ENCODE results near the gene NR2F1-AS1.

NR2F1-AS1 gene

GRCh38 chr5:93616538-93617174 is 35.6 kb upstream of the NR2F1-AS1 start:
- CTCF ChIA-PET: no interaction called here
- POLR2A ChIA-PET (ENCODE audit: low non-redundant PET): no interaction called here
- TF ChIP-seq, protein P1, sequence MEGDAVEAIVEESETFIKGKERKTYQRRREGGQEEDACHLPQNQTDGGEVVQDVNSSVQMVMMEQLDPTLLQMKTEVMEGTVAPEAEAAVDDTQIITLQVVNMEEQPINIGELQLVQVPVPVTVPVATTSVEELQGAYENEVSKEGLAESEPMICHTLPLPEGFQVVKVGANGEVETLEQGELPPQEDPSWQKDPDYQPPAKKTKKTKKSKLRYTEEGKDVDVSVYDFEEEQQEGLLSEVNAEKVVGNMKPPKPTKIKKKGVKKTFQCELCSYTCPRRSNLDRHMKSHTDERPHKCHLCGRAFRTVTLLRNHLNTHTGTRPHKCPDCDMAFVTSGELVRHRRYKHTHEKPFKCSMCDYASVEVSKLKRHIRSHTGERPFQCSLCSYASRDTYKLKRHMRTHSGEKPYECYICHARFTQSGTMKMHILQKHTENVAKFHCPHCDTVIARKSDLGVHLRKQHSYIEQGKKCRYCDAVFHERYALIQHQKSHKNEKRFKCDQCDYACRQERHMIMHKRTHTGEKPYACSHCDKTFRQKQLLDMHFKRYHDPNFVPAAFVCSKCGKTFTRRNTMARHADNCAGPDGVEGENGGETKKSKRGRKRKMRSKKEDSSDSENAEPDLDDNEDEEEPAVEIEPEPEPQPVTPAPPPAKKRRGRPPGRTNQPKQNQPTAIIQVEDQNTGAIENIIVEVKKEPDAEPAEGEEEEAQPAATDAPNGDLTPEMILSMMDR (conservative IDR thresholded peaks at IDR 0.05; ENCODE audit: low read depth): no peak
- DNase-seq (ENCODE audit: low spot score): no peak
- H3K27ac ChIP-seq: no peak overlapping the region

- no peak for DNase-seq (ENCODE audit: low spot score)
- no peak overlapping the region for H3K27ac ChIP-seq
- CTCF ChIA-PET: interaction anchor here (0.8 to 1.1 kb wide), 2 partner anchors 8 to 11 kb away, joined by 4 read pairs; no protein-coding TSS in a partner anchor
- POLR2A ChIA-PET (ENCODE audit: low non-redundant PET): no interaction called here
- TF ChIP-seq, protein P1 (conservative IDR thresholded peaks at IDR 0.05; ENCODE audit: low read depth): no peak
These were observed 31.8 kb upstream of the NR2F1-AS1 start for GRCh38 chr5:93612855-93613243.

GRCh38 chr5:93611976-93612854 is 31.2 kb upstream of the NR2F1-AS1 start:
- ChIA-PET POLR2A (ENCODE audit: low non-redundant PET) (no interaction called here), CTCF (interaction anchor here (0.8 to 1.1 kb wide), 2 partner anchors 9 to 11 kb away, joined by 4 read pairs; no protein-coding TSS in a partner anchor)
- TF ChIP-seq, protein P1 (conservative IDR thresholded peaks at IDR 0.05; ENCODE audit: low read depth): no peak
- DNase-seq (ENCODE audit: low spot score): peak; percentile 31
- H3K27ac ChIP-seq: no peak overlapping the region

DNA sequence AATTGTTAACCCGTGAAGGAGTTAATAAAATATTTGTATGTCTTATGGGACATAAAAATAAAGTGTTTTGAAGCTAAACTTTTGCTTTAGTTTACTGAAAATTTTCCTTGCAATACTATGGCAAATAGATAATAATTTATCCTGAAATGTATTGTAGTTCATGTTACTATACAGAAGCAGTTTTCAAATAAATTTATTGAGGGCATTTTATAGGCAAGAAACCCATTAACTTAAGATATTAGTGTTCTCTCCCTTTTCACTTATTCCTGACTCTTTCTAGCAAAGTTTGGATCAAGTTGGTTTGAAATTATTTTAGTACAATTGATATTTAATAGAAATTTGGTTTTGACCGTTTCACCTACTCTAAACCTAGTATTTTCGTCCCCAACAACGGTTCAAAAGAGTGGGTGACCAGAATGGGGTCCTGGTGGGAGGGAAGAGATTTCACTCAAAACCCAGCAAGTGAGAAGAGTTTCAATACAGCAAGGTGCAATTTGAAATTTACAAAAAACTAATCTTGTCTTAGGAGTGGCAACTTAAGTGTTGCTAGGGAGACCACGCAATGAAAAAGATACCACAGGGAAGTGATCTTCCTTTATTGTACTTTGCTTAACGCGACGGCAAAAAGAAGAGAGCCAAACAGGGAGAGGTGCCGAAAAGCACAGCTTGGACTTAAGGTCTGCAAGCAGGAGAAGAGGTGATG is 30.4 kb upstream of the NR2F1-AS1 start:
- no peak overlapping the region for H3K27ac ChIP-seq
- POLR2A ChIA-PET (ENCODE audit: low non-redundant PET): no interaction called here
- TF ChIP-seq, protein P1 (conservative IDR thresholded peaks at IDR 0.05; ENCODE audit: low read depth): no peak
- DNase-seq (ENCODE audit: low spot score): no peak
- CTCF ChIA-PET: interaction anchor here (1.1 kb wide), 1 partner anchor 10 kb away, joined by 4 read pairs; no protein-coding TSS in a partner anchor

- no peak for DNase-seq (ENCODE audit: low spot score)
- POLR2A ChIA-PET (ENCODE audit: low non-redundant PET): no interaction called here
- CTCF ChIA-PET: no interaction called here
- TF ChIP-seq, protein P1 (conservative IDR thresholded peaks at IDR 0.05; ENCODE audit: low read depth): no peak
- H3K27ac ChIP-seq: no peak overlapping the region
These were observed 29.7 kb upstream of the NR2F1-AS1 start for GRCh38 chr5:93610581-93611272.

DNA sequence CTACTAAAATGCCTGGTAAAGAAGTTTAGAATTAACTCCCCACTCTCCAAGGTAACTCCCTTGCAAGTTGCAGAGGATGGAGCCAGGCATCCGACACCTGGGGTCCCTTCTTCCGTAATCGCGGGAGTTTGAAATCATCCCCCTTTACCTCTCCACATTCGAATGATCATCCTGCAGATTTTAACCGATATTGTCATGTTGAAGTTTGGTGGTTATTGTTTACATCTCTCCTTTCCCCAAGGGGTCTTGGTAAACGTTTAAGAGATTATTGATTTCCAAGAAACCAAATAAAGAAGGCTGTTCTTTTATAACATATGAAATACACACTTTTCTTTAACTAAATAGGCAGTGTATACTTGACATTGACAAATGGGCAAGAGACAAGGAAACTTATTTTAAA is 28.7 kb upstream of the NR2F1-AS1 start:
- DNase-seq (ENCODE audit: low spot score): no peak
- ChIA-PET CTCF (no interaction called here), POLR2A (ENCODE audit: low non-redundant PET) (no interaction called here)
- H3K27ac ChIP-seq: no peak overlapping the region
- TF ChIP-seq, protein P1 (conservative IDR thresholded peaks at IDR 0.05; ENCODE audit: low read depth): no peak
